Putamen (tissue), 1 donor: ENCODE results near the gene PRTN3.

Source experiments
- DNase-seq: peaks from one replicate; pipeline ENCODE4 v3.0.0-alpha.2; 2016; ENCODE audit warnings: low spot score

Gene PRTN3

DNA sequence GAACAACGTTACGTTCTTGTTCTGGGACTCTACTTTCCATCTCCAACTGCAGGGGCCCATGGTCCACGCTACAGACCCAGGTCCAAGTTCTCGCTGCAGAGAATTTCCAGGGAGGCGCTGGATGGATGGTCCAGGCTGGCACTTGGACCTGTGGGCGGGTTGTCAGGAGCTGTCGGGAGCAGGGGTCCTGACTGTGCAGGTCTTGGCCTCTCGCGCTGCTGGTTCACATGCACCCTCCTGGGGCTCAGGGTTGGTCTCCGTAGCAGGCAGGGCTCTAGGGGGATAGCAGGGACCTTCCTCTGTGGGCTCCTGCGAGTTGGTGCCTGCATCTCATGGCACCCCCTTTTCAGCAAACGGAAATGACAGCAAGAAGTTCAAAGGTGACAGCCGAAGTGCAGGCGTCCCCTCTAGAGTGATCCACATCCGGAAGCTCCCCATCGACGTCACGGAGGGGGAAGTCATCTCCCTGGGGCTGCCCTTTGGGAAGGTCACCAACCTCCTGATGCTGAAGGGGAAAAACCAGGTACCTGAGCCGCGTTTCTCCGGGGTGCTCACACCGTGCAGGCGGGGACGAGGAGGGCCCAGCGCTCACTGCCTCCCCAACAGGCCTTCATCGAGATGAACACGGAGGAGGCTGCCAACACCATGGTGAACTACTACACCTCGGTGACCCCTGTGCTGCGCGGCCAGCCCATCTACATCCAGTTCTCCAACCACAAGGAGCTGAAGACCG, 36.9 kb upstream of the PRTN3 start:
- DNase-seq = no peak

DNA sequence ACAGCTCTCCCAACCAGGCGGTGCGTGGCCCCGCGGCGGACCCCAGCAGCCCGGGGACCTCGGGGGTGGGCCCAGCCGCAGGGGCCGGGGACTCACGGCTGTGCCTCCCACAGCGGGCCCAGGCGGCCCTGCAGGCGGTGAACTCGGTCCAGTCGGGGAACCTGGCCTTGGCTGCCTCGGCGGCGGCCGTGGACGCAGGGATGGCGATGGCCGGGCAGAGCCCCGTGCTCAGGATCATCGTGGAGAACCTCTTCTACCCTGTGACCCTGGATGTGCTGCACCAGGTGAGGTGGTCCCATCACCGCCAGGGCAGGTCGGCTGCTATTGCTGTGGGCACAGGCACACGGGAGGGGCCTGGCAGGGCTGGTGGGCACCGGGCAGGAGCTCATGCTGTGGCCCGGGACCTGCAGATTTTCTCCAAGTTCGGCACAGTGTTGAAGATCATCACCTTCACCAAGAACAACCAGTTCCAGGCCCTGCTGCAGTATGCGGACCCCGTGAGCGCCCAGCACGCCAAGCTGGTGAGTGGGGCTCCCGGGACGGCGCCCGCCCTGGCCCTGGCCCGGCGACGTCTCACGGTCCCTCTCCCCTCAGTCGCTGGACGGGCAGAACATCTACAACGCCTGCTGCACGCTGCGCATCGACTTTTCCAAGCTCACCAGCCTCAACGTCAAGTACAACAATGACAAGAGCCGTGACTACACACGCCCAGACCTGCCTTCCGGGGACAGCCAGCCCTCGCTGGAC, 36.2 kb upstream of the PRTN3 start:
- DNase-seq = no peak

DNA sequence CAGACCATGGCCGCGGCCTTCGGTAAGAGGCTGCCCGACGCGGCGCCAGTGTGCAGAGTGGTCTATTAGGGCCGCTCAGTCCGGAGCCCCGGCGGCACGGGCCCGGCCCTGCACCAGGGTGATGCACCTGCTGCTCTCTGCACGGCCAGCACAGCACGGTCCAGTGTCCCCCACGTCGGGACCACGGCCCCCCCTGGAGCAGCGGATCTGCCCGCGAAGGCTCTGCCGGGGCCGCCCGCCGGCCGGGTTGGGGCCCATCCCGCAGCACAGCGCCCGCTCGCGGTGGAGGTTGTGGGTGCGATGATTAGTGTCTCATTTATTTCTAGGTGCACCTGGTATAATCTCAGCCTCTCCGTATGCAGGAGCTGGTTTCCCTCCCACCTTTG, 35.6 kb upstream of the PRTN3 start:
- DNase-seq = no peak

DNA sequence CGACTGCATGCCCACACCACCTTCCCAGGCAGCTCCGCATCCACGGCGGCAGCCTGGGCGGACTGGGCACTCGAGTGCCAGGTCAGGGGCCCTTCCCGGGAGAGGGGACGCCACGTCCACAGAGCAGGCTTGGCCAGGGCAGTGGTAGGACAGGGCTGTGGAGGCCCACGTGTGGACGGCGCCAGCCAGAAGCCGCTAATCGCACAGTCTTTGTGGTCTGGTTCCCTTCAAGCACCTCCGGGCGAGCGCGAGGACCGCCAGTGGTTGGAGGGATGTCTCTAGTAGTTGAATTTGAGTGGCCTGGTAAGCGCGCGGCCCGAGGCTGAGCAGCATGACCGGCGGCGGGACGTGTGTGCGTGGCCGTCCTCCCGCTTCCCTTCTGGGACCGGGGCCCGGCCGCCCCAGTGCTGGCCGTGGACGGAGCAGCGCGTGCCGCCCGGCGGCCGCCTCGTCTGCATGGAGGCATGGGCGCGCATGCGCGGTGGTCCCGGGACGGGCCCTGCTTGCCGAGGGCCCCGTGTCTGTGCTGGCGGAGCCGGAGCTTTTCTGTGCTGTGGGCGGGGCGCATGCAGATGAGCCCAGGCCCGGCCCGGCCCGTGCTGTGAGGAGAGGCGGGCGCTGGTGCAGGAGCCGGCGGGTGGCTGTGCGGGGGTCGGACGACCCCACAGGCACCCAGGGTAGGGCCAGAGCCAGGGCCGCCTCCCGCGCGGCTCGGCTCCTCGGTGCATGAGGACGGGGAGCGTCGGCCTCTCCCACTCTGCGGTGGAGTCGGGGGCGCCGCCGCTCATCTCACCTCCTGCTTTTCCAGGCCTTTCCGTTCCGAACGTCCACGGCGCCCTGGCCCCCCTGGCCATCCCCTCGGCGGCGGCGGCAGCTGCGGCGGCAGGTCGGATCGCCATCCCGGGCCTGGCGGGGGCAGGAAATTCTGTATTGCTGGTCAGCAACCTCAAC, 34.9 kb upstream of the PRTN3 start:
- DNase-seq = no peak

DNA sequence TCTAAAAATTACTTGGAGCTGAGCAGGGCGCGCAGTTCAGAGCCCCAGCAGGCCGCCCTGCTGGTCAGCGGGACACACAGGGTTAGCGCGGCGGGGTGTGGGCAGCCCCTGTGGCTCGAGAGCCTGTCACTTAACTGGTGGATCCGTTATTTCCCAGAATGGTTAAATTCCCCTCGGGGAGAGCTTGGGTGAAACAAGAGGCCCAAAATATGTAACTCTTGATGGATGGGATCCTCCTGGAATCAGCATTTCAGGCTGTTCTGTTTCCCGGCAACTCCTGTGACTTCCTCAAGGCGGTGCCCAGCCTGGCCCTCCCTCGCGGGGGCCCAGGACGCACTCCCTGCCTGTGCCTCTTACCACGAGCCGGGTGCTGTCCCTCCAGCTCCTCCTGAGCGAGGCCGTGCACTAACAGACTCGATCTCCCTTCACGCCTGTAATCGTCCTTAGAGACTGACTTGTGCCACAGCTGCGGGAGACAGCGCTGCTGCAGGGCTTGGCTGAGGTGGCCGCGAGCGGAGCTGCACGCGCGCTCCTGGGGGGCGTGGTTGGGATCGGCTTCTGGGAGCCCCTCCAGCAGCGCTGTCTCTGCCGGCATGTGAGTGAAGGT, 33.9 kb upstream of the PRTN3 start:
- DNase-seq = no peak

DNA sequence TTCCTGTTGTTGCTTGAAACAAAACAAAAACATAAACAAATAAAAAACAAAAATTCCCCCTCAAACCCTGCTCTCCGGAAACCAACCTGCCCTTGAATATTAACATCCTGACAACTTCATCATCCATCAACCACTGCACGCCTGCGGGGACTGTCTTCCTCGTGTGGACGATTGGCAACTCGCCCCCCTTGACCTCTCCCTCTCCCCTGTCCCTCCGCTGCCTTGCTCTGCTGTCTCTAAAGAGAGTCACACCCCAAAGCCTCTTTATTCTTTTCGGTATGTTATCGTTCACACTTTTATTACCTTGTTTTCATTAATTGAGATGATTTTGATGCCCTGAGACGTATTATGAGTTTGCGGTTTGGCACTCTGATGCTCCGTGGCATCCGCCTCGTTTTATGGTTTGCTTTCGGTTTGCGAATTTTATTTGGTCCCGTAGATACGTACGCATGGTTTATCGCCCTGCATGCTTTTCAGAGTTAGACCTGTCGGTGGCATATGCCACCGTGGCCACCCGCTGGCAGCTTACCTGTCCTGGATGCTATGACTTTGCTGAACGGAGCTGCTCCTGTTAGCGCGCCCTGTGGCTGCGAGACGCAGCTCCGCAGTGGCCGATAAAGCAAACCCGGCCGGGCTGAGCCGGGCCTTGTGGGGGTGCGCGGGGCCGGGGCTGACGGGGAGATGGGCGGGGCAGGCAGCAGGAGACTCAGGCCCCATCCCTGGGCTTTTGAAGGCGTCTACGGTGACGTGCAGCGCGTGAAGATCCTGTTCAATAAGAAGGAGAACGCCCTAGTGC, 33.0 kb upstream of the PRTN3 start:
- no peak for DNase-seq

DNA sequence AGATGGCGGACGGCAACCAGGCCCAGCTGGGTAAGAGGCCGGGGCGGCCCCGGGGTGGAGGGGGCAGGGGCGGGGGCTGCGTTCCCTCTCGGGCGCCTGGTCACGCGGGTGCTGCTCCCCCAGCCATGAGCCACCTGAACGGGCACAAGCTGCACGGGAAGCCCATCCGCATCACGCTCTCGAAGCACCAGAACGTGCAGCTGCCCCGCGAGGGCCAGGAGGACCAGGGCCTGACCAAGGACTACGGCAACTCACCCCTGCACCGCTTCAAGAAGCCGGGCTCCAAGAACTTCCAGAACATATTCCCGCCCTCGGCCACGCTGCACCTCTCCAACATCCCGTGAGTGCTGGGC, 32.4 kb upstream of the PRTN3 start:
- DNase-seq = no peak

DNA sequence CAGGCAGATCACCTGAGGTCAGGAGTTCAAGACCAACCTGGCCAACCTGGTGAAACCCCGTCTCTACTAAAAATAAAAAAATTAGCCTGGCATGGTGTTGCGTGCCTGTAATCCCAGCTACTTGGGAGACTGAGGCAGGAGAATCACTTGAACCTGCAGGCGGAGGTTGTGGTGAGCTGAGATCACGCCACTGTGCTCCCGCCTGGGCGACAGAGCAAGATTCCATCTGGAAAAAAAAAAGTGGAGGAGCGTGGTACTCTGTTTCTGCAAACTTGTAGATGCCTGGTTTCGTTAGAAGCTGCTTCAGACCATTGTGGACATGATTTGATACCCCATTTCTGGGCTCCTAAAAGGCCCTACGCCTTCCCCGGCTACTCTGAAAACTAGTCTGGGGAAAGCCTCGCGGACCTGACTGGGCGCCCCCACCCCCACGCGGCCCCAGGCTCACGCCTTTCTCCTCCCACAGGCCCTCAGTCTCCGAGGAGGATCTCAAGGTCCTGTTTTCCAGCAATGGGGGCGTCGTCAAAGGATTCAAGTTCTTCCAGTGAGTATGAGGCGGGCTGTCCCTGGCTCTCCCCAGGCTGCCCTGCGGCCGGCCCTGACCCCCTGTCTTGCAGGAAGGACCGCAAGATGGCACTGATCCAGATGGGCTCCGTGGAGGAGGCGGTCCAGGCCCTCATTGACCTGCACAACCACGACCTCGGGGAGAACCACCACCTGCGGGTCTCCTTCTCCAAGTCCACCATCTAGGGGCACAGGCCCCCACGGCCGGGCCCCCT, 30.5 kb upstream of the PRTN3 start:
- no peak for DNase-seq

DNA sequence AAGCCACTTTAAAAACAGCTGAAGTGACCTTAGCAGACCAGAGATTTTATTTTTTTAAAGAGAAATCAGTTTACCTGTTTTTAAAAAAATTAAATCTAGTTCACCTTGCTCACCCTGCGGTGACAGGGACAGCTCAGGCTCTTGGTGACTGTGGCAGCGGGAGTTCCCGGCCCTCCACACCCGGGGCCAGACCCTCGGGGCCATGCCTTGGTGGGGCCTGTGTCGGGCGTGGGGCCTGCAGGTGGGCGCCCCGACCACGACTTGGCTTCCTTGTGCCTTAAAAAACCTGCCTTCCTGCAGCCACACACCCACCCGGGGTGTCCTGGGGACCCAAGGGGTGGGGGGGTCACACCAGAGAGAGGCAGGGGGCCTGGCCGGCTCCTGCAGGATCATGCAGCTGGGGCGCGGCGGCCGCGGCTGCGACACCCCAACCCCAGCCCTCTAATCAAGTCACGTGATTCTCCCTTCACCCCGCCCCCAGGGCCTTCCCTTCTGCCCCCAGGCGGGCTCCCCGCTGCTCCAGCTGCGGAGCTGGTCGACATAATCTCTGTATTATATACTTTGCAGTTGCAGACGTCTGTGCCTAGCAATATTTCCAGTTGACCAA, 29.8 kb upstream of the PRTN3 start:
- no peak for DNase-seq

DNA sequence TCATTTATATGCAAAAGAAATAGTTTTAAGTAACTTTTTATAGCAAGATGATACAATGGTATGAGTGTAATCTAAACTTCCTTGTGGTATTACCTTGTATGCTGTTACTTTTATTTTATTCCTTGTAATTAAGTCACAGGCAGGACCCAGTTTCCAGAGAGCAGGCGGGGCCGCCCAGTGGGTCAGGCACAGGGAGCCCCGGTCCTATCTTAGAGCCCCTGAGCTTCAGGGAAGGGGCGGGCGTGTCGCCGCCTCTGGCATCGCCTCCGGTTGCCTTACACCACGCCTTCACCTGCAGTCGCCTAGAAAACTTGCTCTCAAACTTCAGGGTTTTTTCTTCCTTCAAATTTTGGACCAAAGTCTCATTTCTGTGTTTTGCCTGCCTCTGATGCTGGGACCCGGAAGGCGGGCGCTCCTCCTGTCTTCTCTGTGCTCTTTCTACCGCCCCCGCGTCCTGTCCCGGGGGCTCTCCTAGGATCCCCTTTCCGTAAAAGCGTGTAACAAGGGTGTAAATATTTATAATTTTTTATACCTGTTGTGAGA, 29.2 kb upstream of the PRTN3 start:
- no peak for DNase-seq

DNA sequence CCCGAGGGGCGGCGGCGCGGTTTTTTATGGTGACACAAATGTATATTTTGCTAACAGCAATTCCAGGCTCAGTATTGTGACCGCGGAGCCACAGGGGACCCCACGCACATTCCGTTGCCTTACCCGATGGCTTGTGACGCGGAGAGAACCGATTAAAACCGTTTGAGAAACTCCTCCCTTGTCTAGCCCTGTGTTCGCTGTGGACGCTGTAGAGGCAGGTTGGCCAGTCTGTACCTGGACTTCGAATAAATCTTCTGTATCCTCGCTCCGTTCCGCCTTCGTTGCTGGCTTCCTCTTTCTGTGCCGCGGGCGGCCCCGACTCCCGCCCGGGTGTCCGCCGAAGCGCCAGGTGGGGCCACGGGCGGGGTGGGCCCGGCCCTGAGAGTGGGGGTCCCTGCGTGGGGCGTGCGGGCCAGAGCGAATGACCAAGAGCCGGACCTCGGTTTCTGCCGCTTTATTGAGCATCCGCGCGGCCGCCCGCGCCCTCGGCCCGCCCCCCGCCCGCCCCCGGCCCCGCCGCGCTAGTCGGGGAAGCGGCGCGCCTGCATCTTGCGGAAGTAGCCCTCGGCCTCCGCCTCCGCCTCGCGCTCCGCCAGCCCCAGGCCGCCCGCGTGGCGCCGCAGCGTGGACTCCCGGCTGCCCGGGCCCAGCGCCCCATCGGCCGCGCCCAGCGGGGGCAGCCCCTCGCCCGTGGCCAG, 28.6 kb upstream of the PRTN3 start:
- DNase-seq = no peak

DNA sequence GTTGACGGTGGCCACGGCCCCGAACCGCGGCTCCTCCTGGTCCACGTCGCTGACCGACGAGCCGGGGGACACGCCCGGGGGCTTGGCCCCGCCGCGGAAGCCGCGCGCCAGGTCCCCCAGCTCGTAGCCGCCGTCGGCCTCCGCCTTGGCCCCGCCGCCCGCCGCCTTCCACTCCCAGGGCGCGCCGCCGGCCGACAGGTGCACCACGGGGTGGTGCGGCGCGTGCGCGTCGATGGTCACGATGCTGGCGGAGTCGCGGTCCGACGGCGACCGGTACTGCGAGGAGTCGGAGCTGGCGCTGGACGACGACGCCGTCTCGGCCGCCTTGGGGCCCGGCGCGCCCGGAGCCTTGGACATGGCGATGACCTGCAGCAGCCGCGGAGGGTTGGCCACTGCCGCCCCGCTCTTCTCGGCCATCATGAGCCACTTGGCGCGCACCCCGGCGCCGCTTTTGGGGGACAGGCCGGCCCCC, 28.0 kb upstream of the PRTN3 start:
- no peak for DNase-seq

DNA sequence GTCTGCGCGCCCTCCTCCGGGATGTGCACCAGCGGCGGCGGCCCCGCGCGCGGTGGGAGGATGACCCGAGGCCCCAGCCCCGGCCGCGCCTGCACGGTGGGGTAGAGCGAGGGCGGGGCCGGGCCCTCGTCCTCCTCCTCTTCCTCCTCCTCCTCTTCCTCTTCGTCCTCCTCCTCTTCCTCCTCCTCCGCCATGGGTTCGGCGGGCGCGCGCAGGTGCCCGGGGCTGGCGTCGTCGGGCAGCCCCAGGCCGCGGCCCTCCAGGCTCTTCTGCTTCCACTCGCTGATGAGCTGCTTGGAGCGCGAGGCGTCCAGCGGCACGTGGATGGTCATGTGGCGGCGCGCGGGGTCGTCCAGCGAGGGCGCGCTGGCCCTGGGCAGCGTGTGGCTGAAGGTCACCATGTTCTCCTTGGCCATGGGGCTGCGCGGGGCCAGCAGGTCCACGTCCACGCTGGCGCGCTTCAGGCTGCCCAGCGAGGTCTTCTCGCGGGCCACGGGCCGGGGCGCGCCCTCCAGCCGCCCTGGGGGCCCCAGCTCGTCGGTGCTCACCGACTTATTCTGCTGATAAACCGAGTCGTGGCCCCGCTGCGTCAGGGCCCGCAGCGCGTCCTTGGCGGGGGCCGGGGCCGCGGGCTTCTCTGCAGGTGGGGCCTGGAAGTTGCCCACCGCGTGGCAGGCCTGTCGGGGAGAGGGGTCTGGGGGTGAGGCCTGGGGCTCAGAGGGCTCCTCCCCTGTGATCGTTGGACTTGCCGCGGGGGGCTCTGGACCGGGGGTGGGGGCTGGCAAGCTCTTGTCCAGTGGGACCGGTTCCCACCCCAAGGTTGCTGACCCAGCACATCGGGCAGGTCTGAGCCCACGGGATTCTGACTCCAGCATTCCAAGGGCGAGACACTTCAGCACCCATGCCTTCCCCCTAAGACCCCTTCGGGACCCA, 27.3 kb upstream of the PRTN3 start:
- DNase-seq = no peak

DNA sequence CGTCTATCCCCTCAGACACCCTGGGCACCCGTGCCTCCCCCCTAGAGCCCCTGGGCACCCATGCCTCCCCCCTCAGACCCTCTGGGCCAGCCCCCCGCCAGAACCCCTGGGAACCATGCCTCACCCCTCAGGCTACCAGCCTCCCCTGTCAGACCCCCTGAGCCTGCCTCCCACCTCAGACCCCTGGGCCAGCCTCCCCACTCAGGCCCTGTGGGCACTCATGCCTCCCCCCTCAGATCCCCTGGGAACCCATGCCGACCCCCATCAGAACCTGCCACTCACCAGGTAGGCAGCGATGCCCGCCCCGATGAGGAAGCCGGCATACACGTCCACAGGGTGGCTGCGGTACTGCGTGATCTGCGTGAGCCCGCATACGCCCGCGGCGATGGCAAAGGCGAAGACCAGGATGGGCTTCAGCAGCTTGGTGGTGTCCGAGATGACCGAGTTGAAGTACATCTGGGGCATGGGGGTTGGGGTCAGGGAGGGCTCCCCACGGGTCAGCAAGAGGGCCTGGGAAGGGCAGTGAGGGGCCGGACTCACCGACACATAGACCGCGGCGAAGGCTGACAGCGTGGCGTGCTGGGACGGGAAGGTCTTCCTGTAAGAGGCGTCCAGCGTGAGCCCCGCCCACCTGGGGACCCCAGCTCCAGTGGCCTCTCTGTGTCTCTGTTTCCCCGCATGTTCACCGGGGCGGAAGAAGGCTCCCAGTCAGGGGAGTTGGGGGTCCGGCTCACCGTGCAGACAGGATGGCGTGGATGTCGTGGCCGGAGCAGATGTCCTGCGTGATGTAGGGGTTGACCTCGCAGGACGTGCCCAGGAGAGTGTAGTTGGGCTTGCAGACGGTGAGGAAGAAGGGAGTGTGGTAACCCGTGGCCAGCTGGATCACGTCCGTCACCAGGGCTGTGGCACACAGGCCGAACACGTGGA, 26.4 kb upstream of the PRTN3 start:
- no peak for DNase-seq

DNA sequence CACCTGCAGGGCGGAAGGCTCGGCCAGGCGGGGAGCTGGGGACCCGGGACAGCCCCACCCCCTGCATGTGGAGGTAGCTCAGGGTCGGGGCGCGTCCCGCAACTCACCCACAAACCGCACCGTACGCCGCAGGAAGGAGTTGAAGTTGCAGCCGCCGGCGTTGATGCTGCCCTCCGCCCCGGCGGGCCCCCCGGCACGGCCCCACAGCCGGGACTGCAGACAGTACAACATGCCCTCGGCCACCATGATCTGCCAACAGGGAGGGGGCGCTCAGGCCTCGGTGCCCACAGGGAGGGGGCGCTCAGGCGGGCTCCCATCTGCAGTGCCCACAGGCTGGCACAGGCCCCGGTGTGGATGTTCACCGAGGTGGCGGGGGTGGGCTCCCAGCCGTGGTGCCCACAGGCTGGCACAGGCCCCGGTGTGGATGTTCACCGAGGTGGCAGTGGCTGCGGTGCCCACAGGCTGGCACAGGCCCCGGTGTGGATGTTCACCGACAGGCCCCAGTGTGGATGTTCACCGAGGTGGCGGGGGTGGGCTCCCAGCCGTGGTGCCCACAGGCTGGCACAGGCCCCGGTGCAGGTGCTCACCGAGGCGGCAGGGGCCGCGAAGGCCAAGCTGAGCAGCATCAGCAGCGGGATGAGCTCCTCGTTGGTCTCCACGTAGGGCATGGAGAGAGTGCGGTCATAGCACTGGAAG, 25.6 kb upstream of the PRTN3 start:
- no peak for DNase-seq

DNA sequence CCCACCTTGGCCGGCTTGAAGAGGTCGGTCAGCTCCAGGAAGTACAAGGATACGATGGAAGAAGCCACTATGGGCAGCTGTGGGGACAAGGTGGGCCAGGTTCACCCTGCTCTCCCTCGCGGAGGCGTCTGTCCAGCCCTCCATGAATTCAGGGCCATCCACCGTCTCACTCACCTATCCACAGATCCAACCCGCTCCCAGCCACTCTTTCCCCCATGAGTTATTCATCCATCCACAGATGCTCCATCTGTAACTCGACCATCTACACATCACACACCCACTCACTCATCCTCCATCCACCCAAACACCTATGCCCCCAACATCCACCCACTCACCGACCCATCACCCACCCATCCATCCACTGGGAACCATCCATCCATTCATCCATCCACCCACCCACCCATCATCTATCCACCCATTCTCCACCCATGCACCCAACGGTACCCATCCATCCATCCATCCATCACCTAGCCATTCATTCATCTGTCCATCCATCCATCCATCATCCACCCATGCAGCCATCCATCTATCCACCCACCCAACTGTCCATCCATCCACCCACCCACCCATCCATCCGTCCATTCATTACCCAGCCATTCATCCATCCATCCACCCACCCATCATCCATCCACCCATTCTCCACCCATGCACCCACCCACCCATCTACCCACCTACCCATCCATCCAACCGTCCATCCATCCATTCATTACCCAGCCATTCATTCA, 24.9 kb upstream of the PRTN3 start:
- DNase-seq = no peak
